GM04504 (cell line): ENCODE results near the gene GPR157.
"Not testable (repeated sequence)": the region's sequence is repeated elsewhere in the genome, so short reads cannot be mapped to it uniquely, and the experiment has no call there.

Experiments used
- DNase-seq: peaks from one replicate; pipeline ENCODE4 v3.0.0-alpha.2; 2012; ENCODE audit warnings: low read depth

The GPR157 gene, protein sequence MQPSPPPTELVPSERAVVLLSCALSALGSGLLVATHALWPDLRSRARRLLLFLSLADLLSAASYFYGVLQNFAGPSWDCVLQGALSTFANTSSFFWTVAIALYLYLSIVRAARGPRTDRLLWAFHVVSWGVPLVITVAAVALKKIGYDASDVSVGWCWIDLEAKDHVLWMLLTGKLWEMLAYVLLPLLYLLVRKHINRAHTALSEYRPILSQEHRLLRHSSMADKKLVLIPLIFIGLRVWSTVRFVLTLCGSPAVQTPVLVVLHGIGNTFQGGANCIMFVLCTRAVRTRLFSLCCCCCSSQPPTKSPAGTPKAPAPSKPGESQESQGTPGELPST

DNA sequence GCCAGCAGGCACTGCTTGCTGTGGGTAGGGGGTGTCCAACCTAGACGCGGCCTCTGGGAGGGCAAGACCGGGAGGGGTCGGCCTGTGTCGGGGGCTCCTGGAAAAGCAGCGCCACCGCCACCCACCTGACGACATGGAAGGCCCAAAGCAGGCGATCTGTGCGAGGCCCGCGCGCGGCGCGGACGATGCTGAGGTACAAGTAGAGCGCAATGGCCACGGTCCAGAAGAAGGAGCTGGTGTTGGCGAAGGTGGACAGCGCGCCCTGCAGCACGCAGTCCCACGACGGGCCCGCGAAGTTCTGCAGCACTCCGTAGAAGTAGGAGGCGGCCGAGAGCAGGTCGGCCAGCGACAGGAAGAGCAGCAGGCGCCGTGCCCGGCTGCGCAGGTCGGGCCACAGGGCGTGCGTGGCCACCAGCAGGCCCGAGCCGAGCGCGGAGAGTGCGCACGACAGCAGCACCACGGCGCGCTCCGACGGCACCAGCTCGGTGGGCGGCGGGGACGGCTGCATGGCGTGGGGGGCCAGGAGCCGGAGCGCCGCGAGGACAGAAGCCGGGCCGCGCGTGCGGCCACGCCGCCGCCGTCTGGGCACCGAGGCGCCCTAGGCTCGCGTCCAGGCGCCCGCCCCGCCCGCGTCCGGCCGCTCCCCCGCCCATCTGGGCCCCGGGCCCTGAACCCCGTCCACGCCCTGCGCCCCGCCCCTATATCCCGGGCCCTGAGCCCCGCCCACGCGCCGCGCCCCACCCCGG lies at the start of gene GPR157:
TSS of gene GPR157 (minus strand) at position 583 of the 746 bp plus-strand sequence. CDS start at position 508, 75 bp downstream.
- DNase-seq, result peak; percentile 54

DNA sequence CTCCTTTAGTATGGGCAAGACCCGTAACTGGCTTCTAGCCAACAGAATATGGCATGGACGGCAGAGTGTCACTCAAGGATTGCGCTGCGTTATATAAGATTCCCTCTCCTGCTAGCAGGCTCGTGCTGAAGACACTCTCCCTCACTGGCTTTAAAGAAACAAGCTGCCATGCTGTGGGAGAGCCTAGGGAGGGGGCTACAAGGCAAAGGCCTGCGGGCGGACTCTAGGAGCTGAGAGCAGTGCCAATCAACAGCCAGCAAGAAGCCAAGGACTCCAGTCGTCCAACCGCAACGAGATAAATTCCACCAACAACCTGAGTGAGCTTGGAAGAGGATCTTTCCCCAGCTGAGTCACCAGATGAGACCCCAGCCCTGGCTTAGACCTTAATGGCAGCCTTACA lies 45.9 kb upstream of the GPR157 start:
- no peak for DNase-seq

GRCh38 chr1:9174243-9174642 lies 45.3 kb upstream of the GPR157 start:
- DNase-seq, result no peak

- DNase-seq, result no peak
Measured at GRCh38 chr1:9169601-9170137, 40.8 kb upstream of the GPR157 start.

DNA sequence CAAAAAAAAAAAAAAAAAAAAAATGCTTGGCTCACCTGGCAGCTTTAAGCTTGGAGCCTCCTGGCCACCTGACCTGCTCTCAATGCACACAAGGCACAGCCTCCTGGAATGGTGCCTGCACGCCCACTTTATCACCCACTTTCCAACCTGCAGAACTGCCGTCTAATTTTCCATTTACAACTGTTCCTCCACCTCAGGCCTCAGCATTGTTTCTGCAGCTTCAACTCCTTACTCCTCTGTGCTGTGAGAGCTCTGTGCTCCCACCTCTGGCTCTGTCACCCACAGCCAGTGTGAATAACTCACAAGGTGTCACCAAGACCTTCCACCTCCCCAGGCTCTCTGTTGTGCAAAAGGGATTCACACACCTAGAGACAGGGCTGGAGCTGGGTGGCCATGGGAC lies 38.7 kb upstream of the GPR157 start:
- no peak for DNase-seq

DNA sequence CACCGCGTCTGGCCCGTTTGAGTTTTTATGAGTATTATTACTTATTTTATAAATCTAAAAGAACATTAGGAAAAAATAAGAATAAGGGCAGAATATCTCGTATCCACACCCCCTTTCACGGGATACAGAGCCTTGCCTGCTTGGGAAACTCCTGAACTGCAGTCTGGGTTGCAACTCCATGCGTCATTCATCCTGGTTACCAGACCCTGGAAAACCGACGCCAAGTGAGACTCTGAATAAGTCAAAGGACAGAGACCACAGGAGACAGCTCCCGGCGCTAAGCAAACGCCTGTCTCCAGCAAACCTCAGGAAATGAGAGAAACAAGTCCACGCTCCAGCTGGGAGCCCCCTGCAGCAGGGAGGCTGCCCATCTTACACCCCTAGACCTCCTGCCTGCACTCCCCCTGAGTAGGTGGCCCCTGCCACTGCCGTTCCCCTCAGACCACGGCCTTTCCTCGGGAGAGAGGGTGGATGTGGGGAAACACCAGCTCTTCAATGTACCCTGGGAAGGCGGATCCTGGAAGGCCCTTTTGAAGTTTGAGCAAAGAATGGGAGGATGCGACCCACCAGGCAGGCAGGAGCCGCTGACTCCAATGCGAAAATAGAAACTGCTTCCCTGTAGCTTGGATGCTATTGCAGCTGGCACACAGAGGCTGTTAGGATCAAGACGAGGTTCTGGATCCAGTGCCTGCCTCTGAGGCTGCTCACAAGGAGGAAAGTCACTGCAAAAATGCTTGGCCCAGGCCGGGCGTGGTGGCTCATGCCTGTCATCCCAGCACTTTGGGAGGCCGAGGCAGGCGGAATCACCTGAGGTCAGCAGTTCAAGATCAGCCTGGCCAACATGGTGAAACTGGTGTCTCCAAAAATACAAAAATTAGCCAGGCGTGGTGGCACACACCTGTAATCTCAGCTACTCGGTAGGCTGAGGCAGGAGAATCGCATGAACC lies 37.7 kb upstream of the GPR157 start:
- DNase-seq, result peak; percentile 69

DNA sequence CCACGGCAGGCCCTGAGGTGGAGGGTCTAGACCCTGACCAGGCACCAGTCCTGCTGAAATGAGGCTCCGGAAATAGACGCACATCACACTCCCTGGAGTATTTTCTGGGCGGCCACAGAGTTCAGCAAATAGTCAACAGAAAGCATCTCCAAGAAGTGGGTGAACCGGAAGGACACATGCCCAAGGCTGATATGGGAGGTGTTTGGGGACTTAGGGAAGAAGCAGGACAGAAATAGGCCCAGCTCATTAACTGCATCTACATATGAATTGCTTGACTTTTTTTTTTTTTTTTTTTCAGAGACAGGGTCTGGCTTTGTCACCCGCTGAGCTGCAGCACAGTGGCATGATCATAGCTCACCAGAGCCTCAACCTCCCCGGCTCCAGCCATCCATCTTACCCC lies 36.5 kb upstream of the GPR157 start:
- no peak for DNase-seq

- DNase-seq, result no peak
Measured at GRCh38 chr1:9164919-9165318, 36.0 kb upstream of the GPR157 start.

DNA sequence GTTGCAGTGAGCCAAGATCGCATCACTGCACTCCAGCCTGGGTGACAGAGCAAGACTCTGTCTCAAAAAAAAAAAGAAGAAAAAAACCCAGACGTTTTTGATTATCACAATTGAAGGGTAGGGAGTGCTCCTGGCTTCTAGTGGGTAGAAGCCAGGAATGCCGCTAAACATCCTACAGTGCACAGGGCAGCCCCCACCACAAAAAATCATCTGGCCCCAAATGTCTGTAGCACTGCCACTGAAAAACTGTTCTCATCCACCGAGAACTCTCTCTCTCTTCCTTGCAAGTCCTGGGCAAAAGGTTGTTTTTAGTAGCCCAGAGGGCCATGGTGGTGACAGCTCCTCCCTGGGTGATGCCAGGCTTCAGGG lies 35.6 kb upstream of the GPR157 start:
- DNase-seq, result no peak

DNA sequence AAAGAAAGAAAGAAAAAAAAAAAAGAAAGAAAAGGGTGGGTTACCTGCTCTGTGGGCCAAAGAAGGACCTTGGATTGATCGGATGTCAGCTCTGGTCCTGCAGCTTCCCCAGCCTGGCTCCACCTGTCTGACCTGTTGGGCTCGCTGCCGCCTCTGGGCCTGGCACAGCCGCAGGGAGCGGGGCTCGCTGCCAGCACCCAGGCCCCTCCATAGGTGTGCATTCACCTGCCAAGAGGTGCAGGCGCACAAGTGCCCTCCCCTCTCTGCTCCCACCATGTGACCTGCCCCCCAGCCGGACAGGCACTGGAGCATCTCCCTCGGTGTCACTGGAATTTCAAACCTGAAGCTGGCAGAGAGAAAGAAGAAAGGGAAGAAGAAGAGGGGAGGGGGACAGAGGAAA lies 33.1 kb upstream of the GPR157 start:
- DNase-seq, result no peak

GRCh38 chr1:9161342-9161741 lies 32.4 kb upstream of the GPR157 start:
- DNase-seq, result no peak

DNA sequence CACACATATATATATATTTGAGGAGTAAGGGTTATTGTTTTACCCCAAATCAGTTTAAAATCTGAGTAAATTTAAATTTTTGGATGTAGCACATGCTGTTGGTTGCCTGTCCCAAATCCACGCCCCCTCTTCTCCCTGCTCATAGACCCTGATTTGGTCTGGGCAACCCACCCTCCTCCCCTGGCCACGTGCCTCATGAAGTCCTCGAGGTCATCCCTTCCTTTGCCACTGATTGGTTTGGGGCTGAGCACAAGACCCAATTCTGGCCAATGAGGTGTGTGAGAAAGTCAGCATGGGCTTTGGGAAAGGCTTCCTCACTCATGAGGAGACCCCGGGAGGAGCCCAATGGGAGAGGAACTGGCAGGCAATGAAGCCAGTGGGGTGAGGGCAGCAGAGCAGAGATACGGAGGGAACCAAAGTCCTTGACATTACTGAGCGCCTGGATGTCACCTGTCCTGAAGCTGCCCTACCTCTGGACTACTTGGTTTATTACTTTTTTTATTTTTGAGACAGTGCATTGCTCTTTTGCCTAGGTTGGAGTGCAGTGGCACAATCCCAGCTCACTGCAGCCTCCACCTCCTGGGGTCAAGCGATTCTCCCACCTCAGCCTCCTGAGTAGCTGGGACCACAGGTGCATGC lies 31.3 kb upstream of the GPR157 start:
- DNase-seq, result no peak

GRCh38 chr1:9155879-9156278 lies 27.0 kb upstream of the GPR157 start:
- no peak for DNase-seq

- not testable (repeated sequence) for DNase-seq
Measured at GRCh38 chr1:9155405-9155804, 26.5 kb upstream of the GPR157 start.

DNA sequence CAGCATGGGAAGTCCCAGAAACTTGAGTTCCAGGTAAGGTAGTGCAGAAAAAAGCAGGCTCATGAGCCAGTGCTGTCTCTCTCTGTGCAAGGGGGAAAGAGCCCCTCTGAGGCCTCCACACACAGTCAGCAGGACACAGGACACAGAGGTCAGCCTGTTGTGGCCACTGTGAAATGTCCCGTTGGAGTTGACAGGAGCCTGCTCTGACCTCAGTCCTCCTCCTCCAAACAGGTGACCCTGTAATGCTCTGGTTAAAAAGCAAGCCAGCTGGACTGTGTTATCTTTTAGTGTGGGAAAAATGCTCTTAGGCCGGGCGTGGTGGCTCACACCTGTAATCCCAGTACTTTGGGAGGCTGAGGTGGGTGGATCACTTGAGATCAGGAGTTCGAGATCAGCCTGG lies 24.2 kb upstream of the GPR157 start:
- DNase-seq, result no peak

GRCh38 chr1:9152535-9152934 lies 23.6 kb upstream of the GPR157 start:
- no peak for DNase-seq

DNA sequence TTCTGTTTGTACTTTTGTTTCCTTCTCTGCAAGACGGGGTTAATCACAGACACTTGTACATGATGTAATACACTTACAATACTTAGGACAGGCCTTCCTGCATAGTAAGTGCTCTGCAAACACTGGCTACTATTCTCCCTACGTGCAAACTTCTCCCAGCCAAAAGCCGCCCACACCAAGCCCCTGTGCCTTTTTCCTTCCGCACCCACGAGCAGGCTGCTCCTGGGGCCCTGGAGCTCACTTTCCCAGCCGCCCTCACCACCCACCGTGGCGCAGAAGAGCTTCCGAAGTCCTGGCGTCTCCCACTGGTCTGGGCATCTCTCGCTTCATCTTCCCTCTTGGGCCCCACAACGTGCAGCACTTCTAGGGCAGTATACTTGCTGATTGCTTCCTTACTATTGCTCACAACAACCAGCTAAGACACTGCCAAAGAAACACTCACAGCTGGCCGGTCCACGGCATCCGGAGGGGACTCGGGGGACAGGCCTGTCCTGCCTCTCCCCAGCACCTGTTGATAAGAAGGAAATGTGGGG lies 22.5 kb upstream of the GPR157 start:
- no peak for DNase-seq

GRCh38 chr1:9150582-9151327 lies 21.9 kb upstream of the GPR157 start:
- no peak for DNase-seq

DNA sequence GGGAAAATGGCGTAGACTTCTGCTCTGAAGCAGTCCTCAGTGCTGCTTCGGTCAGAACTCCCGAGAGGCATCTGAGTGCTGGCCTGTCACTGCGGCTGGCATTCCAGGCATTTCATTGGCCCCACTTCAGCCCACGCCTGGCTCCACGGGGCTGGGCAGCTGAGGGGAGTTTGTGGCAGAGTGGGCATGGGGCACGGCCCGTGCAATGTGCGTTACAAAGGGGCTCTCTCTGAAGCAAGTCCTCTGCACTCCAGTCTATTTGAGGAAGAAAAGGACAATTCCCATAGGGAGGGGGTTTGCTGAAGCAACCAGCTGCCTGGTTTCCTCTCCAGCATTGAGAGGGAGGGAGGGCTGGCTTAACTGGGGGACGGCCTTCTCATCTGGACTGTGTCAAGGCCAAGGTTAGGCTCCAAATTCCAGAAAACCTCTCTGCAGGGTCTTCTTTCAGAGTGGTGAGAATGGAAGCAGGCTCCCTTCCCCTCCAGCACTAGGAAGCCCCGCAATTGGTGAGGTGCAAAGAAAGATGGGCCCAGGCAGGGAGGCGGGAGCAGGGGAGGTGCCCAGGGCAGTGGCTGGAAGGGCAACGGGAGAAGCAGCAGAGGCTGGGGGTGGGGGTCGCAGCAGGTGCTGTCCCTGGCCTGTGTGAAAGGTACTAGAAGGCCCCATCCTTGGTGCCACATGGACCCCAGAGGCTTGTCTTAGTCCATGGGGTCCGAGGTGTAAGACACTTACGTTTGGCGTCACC lies 21.1 kb upstream of the GPR157 start:
- no peak for DNase-seq

- no peak for DNase-seq
Measured at GRCh38 chr1:9149151-9149550, 20.2 kb upstream of the GPR157 start.
